GM19193 (cell line): ENCODE measurements around the gene PNLIPRP3.

ENCODE experiments used
- POLR2A ChIP-seq: IDR thresholded peaks from 4 replicates; pipeline ENCODE4 v1.6.1; 2011; ENCODE audit not compliant: insufficient read depth, insufficient read length; ENCODE audit errors: extremely low read depth

The PNLIPRP3 gene

GRCh38 chr10:116431598-116431997, 4.0 kb downstream of the PNLIPRP3 start:
- TF ChIP-seq POLR2A = no peak

GRCh38 chr10:116437076-116437692, 9.5 kb downstream of the PNLIPRP3 start:
- TF ChIP-seq POLR2A = no peak

GRCh38 chr10:116440330-116441030, 12.8 kb downstream of the PNLIPRP3 start:
- TF ChIP-seq POLR2A = no peak

GRCh38 chr10:116444527-116445142, 17.0 kb downstream of the PNLIPRP3 start:
- TF ChIP-seq POLR2A = no peak

GRCh38 chr10:116450861-116451260, 23.2 kb downstream of the PNLIPRP3 start:
- no peak for TF ChIP-seq POLR2A

- TF ChIP-seq POLR2A = no peak
These were observed 24.2 kb downstream of the PNLIPRP3 start for GRCh38 chr10:116451711-116452337.

- no peak for TF ChIP-seq POLR2A
These were observed 24.7 kb downstream of the PNLIPRP3 start for GRCh38 chr10:116452338-116452720.

GRCh38 chr10:116457488-116457887, 29.8 kb downstream of the PNLIPRP3 start:
- TF ChIP-seq POLR2A = no peak

- TF ChIP-seq POLR2A = no peak
These were observed 32.6 kb downstream of the PNLIPRP3 start for GRCh38 chr10:116460219-116460618.

- no peak for TF ChIP-seq POLR2A
These were observed 34.0 kb downstream of the PNLIPRP3 start for GRCh38 chr10:116461680-116462079.

- no peak for TF ChIP-seq POLR2A
These were observed 36.6 kb downstream of the PNLIPRP3 start for GRCh38 chr10:116464257-116464656.

- no peak for TF ChIP-seq POLR2A
These were observed 37.9 kb downstream of the PNLIPRP3 start for GRCh38 chr10:116465546-116465945.

- no peak for TF ChIP-seq POLR2A
These were observed 39.2 kb downstream of the PNLIPRP3 start for GRCh38 chr10:116466715-116467422.

- no peak for TF ChIP-seq POLR2A
These were observed 41.8 kb downstream of the PNLIPRP3 start for GRCh38 chr10:116469437-116469836.

- no peak for TF ChIP-seq POLR2A
These were observed 42.4 kb downstream of the PNLIPRP3 start for GRCh38 chr10:116470071-116470470.
